H9 (cell line): ENCODE results near the gene DDIAS. TPM values are rescaled to one million over a fixed set of nuclear protein-coding genes. Genes with fewer than 3 reads are reported as not detected.

Experiments used
- DNase-seq: peaks from one replicate; pipeline ENCODE4 v3.0.0-alpha.2; 2017
- H2AFZ ChIP-seq: one replicate; pipeline ENCODE4 v1.6.1; 2013; ENCODE audit warnings: mild to moderate bottlenecking, low read length, control low read depth, moderate library complexity
- H2AK5ac ChIP-seq: 2 replicates; pipeline ENCODE4 v1.6.1; 2013; ENCODE audit warnings: low read length, control low read depth, mixed read lengths; ENCODE audit not compliant: insufficient read length
- H2BK120ac ChIP-seq: one replicate; pipeline ENCODE4 v1.6.1; 2013; ENCODE audit warnings: low read depth, mild to moderate bottlenecking, low read length, control low read depth, inconsistent platforms; ENCODE audit not compliant: poor library complexity, severe bottlenecking
- H2BK12ac ChIP-seq: 2 replicates; pipeline ENCODE4 v1.6.1; 2013; ENCODE audit warnings: low read length, control low read depth, mixed read lengths, low read depth; ENCODE audit not compliant: insufficient read length
- H2BK15ac ChIP-seq: 2 replicates; pipeline ENCODE4 v1.6.1; 2013; ENCODE audit warnings: low read depth, low read length, control low read depth
- H2BK20ac ChIP-seq: one replicate; pipeline ENCODE4 v1.6.1; 2013; ENCODE audit warnings: low read depth, mild to moderate bottlenecking, low read length, control low read depth, inconsistent platforms; ENCODE audit not compliant: poor library complexity, severe bottlenecking
- H2BK5ac ChIP-seq: 2 replicates; pipeline ENCODE4 v1.6.1; 2013; ENCODE audit warnings: low read length, control low read depth, mixed read lengths; ENCODE audit not compliant: insufficient read length
- H3K14ac ChIP-seq: 2 replicates; pipeline ENCODE4 v1.6.1; 2013; ENCODE audit warnings: low read length, control low read depth; ENCODE audit not compliant: insufficient read depth
- H3K18ac ChIP-seq: 2 replicates; pipeline ENCODE4 v1.6.1; 2013; ENCODE audit warnings: low read depth, mild to moderate bottlenecking, mixed read lengths, low read length, control low read depth; ENCODE audit not compliant: insufficient read length
- H3K23ac ChIP-seq: 2 replicates; pipeline ENCODE4 v1.6.1; 2013; ENCODE audit warnings: low read length, control low read depth, mixed read lengths, low read depth; ENCODE audit not compliant: insufficient read length
- H3K23me2 ChIP-seq: 2 replicates; pipeline ENCODE4 v1.6.1; 2013; ENCODE audit warnings: low read depth, mild to moderate bottlenecking, mixed read lengths, low read length, control low read depth; ENCODE audit not compliant: insufficient read length, poor library complexity, severe bottlenecking
- H3K27ac ChIP-seq: 2 replicates; pipeline ENCODE4 v1.5.1; 2013; ENCODE audit warnings: low read length, control low read depth, mixed read lengths, low read depth; ENCODE audit not compliant: insufficient read length
- H3K27me3 ChIP-seq: 2 replicates; pipeline ENCODE4 v1.6.1; 2013; ENCODE audit warnings: low read length, control low read depth, inconsistent platforms; ENCODE audit not compliant: insufficient read depth
- H3K4ac ChIP-seq: 2 replicates; pipeline ENCODE4 v1.6.1; 2013; ENCODE audit warnings: low read depth, mild to moderate bottlenecking, control low read depth, inconsistent platforms, low read length, moderate library complexity
- H3K4me1 ChIP-seq: 2 replicates; pipeline ENCODE4 v1.6.1; 2013; ENCODE audit warnings: low read length, control low read depth, inconsistent platforms; ENCODE audit not compliant: insufficient read depth
- H3K4me2 ChIP-seq: 2 replicates; pipeline ENCODE4 v1.6.1; 2013; ENCODE audit warnings: low read length, control low read depth, mixed read lengths; ENCODE audit not compliant: insufficient read length, insufficient read depth
- H3K56ac ChIP-seq: 2 replicates; pipeline ENCODE4 v1.6.1; 2013; ENCODE audit warnings: low read depth, mild to moderate bottlenecking, mixed read lengths, low read length, control low read depth; ENCODE audit not compliant: insufficient read length
- H3K79me1 ChIP-seq: 2 replicates; pipeline ENCODE4 v1.6.1; 2013; ENCODE audit warnings: low read depth, mild to moderate bottlenecking, moderate library complexity, low read length, control low read depth, inconsistent platforms; ENCODE audit not compliant: insufficient read depth, poor library complexity, severe bottlenecking
- H3K79me2 ChIP-seq: 2 replicates; pipeline ENCODE4 v1.6.1; 2013; ENCODE audit warnings: low read length, control low read depth, inconsistent platforms; ENCODE audit not compliant: insufficient read depth
- H3K9ac ChIP-seq: 2 replicates; pipeline ENCODE4 v1.6.1; 2013; ENCODE audit warnings: low read length, control low read depth, mixed read lengths; ENCODE audit not compliant: insufficient read length; ENCODE audit errors: extremely low read depth
- H3K9me3 ChIP-seq: one replicate; pipeline ENCODE4 v1.6.1; 2013; ENCODE audit warnings: low read depth, low read length, inconsistent platforms; ENCODE audit not compliant: control insufficient read depth
- H3T11ph ChIP-seq: one replicate; pipeline ENCODE4 v1.6.1; 2013; ENCODE audit warnings: mild to moderate bottlenecking, low read length, control low read depth, inconsistent platforms
- H4K20me1 ChIP-seq: one replicate; pipeline ENCODE4 v1.6.1; 2013; ENCODE audit not compliant: control insufficient read depth, insufficient read length, insufficient read depth
- H4K5ac ChIP-seq: 2 replicates; pipeline ENCODE4 v1.6.1; 2013; ENCODE audit warnings: low read depth, mild to moderate bottlenecking, mixed read lengths, low read length, control low read depth; ENCODE audit not compliant: insufficient read length
- H4K8ac ChIP-seq: replicated peaks from 2 replicates; pipeline ENCODE4 v1.6.1; 2013; ENCODE audit warnings: low read length, control low read depth, mixed read lengths, low read depth; ENCODE audit not compliant: insufficient read length
- H4K91ac ChIP-seq: 2 replicates; pipeline ENCODE4 v1.6.1; 2013; ENCODE audit warnings: low read depth, mild to moderate bottlenecking, moderate library complexity, mixed read lengths, low read length, control low read depth; ENCODE audit not compliant: insufficient read length
- H3K27ac Mint-ChIP-seq, 3 experiments: 2 replicates in 2 of 3; 3 replicates in 1 of 3; pipeline ENCODE4 v1.8.0; 2020 to 2021; ENCODE audit warnings: mixed read lengths in 3 of 3, mild to moderate bottlenecking in 1 of 3, moderate library complexity in 1 of 3
- H3K27me3 Mint-ChIP-seq: 2 replicates; pipeline ENCODE4 v1.8.0; 2021; ENCODE audit warnings: low read depth, mild to moderate bottlenecking, moderate library complexity, mixed read lengths
- H3K36me3 Mint-ChIP-seq, 3 experiments: 2 replicates in 2 of 3; 3 replicates in 1 of 3; pipeline ENCODE4 v1.8.0; 2020 to 2021; ENCODE audit warnings: low read depth in 3 of 3, mixed read lengths in 3 of 3; ENCODE audit not compliant: insufficient read depth in 1 of 3
- H3K4me1 Mint-ChIP-seq, 2 experiments: 2 replicates each; pipeline ENCODE4 v1.8.0; 2020; ENCODE audit warnings: mixed read lengths in 2 of 2
- H3K4me3 Mint-ChIP-seq, 2 experiments: 2 replicates in 1 of 2; 3 replicates in 1 of 2; pipeline ENCODE4 v1.8.0; 2020 to 2021; ENCODE audit warnings: mild to moderate bottlenecking in 2 of 2, mixed read lengths in 2 of 2, moderate library complexity in 1 of 2
- H3K9me3 Mint-ChIP-seq, 2 experiments: 2 replicates in 1 of 2; 3 replicates in 1 of 2; pipeline ENCODE4 v1.8.0; 2020; ENCODE audit warnings: mild to moderate bottlenecking in 2 of 2, mixed read lengths in 2 of 2, moderate library complexity in 1 of 2
- WGBS: extraction: QIAGEN DNeasy Blood & Tissue Kit; methylation state at CpG from one replicate; pipeline ENCODE4 v1.1.7; 2013; ENCODE audit warnings: missing lambda C conversion rate, low lambda C conversion rate, mixed read lengths; ENCODE audit not compliant: insufficient read length; ENCODE audit errors: extremely low coverage; 5-methylcytosine and 5-hydroxymethylcytosine counted together
- total RNA-seq: library from RNA; stranded (reverse); gene quantifications from 2 replicates; pipeline ENCODE4 v1.2.1, GENCODE V29; 2021
- TF ChIP-seq, protein P1 (sequence below): fragments of 200-600 bp; sonication (generic); conservative IDR thresholded peaks from 3 replicates; pipeline ENCODE4 v1.8.0; 2021; ENCODE audit warnings: antibody characterized with exemption, mild to moderate bottlenecking

DDIAS gene
- total RNA-seq, 1 experiment from 2014 or later, result 18.6 TPM

DNA sequence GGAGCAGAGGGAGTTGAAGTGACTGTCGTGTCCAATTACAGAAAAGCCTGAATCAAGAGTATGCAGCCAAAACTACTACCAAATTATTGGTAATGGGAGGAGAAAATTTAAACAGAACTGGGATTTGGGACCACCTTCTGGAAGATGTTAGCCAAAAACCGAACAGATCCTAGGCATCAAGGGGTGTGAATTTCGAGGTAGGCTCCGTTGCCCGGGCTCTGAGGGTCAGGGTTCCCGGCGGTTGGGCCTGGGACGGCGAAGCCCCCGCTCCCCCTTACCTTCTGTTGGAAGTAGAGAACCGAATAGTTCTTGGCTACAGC, 1.6 kb upstream of the DDIAS start:
- Mint-ChIP-seq H3K27ac (peak overlapping the region; percentile 79 to 97 (median 96); a peak in 6 of 7 replicates), H3K4me3 (peak overlapping the region; percentile 92 to 99), H3K36me3 (0 out of 7 replicates have a peak, but pooled peaks cover 0 to 2% (median 2%) of the 10 kb centered on the region in 3 experiments), H3K27me3 (no peaks in the 10 kb centered on the region), H3K4me1 (peaks cover 21 to 24% of the 10 kb centered on the region in 2 experiments), H3K9me3 (no peaks in the 10 kb centered on the region)
- Histone ChIP-seq H2BK5ac (no peak overlapping the region), H3K4me1 (peaks cover 3% of the 10 kb centered on the region; the same call in 1 of the 2 replicates), H3K56ac (no peak overlapping the region), H2AK5ac (no peak overlapping the region), H4K91ac (no peak overlapping the region), H2BK12ac (no peak overlapping the region), H2BK15ac (no peak overlapping the region), H3K79me2 (peaks cover 11% of the 10 kb centered on the region; the same call in 1 of the 2 replicates), H3K23ac (no peak overlapping the region), H3K18ac (peak overlapping the region; percentile 84), H3K9ac (peak overlapping the region; percentile 72), H3K79me1 (no peaks in the 10 kb centered on the region), H3K14ac (peak overlapping the region; percentile 61), H4K20me1 (no peaks in the 10 kb centered on the region), H3K9me3 (no peaks in the 10 kb centered on the region), H4K8ac (no peak overlapping the region), H3K23me2 (peaks cover 16% of the 10 kb centered on the region), H3K4ac (no peak overlapping the region), H2AFZ (no peak overlapping the region), H4K5ac (no peak overlapping the region), H3K27ac (no peak overlapping the region), H3K27me3 (no peaks in the 10 kb centered on the region), H3K4me2 (peak overlapping the region; percentile 90), H3T11ph (no peak overlapping the region), H2BK120ac (no peak overlapping the region), H2BK20ac (no peak overlapping the region)
- DNase-seq, result no peak
- TF ChIP-seq, protein P1, sequence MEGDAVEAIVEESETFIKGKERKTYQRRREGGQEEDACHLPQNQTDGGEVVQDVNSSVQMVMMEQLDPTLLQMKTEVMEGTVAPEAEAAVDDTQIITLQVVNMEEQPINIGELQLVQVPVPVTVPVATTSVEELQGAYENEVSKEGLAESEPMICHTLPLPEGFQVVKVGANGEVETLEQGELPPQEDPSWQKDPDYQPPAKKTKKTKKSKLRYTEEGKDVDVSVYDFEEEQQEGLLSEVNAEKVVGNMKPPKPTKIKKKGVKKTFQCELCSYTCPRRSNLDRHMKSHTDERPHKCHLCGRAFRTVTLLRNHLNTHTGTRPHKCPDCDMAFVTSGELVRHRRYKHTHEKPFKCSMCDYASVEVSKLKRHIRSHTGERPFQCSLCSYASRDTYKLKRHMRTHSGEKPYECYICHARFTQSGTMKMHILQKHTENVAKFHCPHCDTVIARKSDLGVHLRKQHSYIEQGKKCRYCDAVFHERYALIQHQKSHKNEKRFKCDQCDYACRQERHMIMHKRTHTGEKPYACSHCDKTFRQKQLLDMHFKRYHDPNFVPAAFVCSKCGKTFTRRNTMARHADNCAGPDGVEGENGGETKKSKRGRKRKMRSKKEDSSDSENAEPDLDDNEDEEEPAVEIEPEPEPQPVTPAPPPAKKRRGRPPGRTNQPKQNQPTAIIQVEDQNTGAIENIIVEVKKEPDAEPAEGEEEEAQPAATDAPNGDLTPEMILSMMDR, result no peak
- no CpG with 5 or more reads among the region's 11 CpGs for WGBS
